Activated T-helper 17 cell treated with anti-CD3 and anti-CD28 coated beads, Interleukin-2, amount 50 U/mL, for 72 hours (primary cell): ENCODE results near the gene PAX3. TPM values are rescaled to one million over a fixed set of nuclear protein-coding genes. Genes with fewer than 3 reads are reported as not detected.

Experiments
- ATAC-seq: fragments of 150-1000 bp; cut with Tn5 transposase; replicated peaks from 2 replicates; pipeline ENCODE4 v1.10.0; 2021; ENCODE audit warnings: mild to moderate bottlenecking, moderate library complexity
- H3K27ac Mint-ChIP-seq: one replicate; pipeline ENCODE4 v1.8.0; 2022; ENCODE audit warnings: mixed read lengths
- H3K27me3 Mint-ChIP-seq: one replicate; pipeline ENCODE4 v1.8.0; 2022; ENCODE audit warnings: mixed read lengths
- H3K36me3 Mint-ChIP-seq: one replicate; pipeline ENCODE4 v1.8.0; 2022; ENCODE audit warnings: low read depth, mild to moderate bottlenecking, mixed read lengths
- H3K4me1 Mint-ChIP-seq: one replicate; pipeline ENCODE4 v1.8.0; 2022; ENCODE audit warnings: mixed read lengths
- H3K4me3 Mint-ChIP-seq: one replicate; pipeline ENCODE4 v1.8.0; 2022; ENCODE audit warnings: mild to moderate bottlenecking, mixed read lengths
- H3K9me3 Mint-ChIP-seq: one replicate; pipeline ENCODE4 v1.8.0; 2022; ENCODE audit warnings: mixed read lengths
- total RNA-seq, 2 donors: library from RNA; stranded (reverse); gene quantifications; one replicate each; pipeline ENCODE4 v1.2.3, GENCODE V29; 2022

Gene PAX3
- not detected for total RNA-seq

DNA sequence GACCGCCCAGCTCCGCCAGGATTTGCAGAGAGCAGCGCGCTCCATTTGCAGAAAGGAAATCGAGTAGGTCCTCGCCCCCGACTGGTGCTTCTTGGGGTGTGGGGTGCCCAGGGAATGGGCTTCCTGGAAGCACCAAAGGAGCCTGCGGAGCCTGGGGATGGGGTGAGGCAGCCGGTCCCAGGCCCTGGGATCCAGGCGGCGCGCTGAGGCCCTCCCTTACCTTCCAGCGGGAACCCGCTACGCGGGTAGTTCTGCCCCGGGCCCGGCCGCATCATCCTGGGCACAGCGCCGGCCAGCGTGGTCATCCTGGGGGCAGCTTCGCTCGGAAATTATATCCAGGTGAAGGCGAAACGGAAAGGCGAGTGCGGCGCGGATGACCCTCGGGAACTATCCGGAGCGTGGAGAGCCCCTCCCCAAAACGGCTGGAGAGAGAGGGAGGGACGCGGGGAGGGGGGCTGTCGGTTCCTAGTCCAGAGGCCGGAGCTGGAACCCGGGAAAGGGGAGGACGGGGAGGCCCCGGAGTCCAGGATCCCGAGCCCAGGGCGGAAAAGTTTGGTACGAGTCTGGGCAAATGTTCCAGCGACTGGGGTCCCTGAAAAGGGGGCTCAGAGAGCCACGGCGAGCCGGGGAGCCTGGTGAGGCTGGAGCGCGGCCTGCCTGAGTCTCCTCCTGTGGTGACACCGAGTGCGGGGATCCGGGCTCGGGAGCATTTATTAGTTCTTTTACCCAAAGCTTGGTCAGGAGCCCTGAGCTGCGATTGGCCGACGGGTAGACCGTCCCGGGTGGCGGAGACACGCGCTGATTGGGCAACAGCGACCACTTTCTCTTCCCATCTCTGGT is at the start of gene PAX3:
Gene PAX3 (minus strand): TSS at position 688 of the 840 bp plus-strand sequence. CDS start 383 bp downstream, at position 305.
- ATAC-seq, result no peak
- H3K9me3 Mint-ChIP-seq, result peaks cover 13% of the 10 kb centered on the region
- peak within 1 kb of the TSS; percentile 2 for H3K4me3 Mint-ChIP-seq
- peaks cover 21% of the 10 kb centered on the region for H3K4me1 Mint-ChIP-seq
- no peak within 1 kb of the TSS for H3K27ac Mint-ChIP-seq
- H3K36me3 Mint-ChIP-seq, result peaks cover 26% of the 10 kb centered on the region
- H3K27me3 Mint-ChIP-seq, result peaks cover 83% of the 10 kb centered on the region

DNA sequence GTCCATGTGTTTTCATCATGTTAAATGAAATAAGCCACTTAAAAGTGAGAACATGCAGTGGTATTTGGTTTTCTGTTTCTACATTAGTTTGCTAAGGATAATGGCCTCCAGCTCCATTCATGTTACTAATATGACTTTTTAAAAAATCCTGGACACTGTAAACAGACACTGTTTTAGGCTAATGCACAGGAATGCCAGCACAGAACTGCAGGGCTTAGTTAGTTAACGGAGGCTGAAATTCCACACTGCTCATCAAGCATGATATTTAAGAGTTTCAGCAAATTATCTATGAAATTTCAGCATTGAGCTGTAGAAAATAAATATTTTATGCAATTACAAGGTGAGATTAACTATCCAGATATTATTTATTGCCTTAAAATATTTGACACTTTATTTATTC is 42.5 kb upstream of the PAX3 start:
- H3K4me3 Mint-ChIP-seq, result no peak overlapping the region
- no peaks in the 10 kb centered on the region for H3K36me3 Mint-ChIP-seq
- no peaks in the 10 kb centered on the region for H3K4me1 Mint-ChIP-seq
- no peak overlapping the region for H3K27ac Mint-ChIP-seq
- H3K9me3 Mint-ChIP-seq, result no peaks in the 10 kb centered on the region
- no peak for ATAC-seq
- H3K27me3 Mint-ChIP-seq, result no peaks in the 10 kb centered on the region

DNA sequence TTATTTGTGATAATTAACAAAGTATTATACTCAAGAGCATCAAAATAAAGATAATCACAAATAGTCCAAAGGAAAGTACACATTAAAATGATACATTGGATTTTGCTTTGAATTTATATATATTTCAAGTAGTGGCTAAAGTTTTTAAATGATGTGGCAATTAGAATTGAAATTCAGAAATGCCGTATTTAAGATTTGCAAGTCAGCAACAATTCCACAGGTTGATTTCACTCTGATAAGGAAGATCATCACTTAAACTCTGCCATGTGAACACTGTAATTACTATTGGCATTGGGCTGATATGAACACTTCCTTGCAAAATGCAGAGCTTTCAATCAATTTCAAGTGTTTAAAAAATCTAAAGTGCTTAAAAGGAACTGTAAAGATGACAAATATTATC is 39.6 kb upstream of the PAX3 start:
- H3K36me3 Mint-ChIP-seq, result no peaks in the 10 kb centered on the region
- H3K4me1 Mint-ChIP-seq, result no peaks in the 10 kb centered on the region
- no peak overlapping the region for H3K4me3 Mint-ChIP-seq
- no peaks in the 10 kb centered on the region for H3K9me3 Mint-ChIP-seq
- no peak for ATAC-seq
- H3K27me3 Mint-ChIP-seq, result no peaks in the 10 kb centered on the region
- no peak overlapping the region for H3K27ac Mint-ChIP-seq

DNA sequence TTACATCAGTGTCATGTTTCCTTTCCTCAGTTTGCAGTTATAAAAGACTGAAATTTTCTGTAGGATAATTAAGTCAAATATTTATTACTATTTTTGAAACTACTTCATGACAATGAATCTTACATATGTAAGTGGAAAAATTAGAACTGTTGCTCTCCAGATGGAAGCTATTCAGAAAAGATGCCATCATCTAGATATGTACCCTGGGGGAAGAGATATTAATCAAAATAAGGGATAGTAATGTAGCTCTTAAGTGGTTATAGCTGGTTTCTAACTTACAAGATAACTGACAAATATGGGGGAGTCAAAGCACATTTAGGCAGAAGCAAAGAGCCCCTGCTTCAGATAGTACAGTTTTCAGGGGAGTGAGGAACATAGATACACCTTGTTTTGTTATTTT is 38.1 kb upstream of the PAX3 start:
- Mint-ChIP-seq H3K27me3 (peaks cover 4% of the 10 kb centered on the region), H3K4me3 (no peak overlapping the region), H3K9me3 (no peaks in the 10 kb centered on the region), H3K4me1 (no peaks in the 10 kb centered on the region), H3K27ac (no peak overlapping the region), H3K36me3 (no peaks in the 10 kb centered on the region)
- ATAC-seq, result no peak

DNA sequence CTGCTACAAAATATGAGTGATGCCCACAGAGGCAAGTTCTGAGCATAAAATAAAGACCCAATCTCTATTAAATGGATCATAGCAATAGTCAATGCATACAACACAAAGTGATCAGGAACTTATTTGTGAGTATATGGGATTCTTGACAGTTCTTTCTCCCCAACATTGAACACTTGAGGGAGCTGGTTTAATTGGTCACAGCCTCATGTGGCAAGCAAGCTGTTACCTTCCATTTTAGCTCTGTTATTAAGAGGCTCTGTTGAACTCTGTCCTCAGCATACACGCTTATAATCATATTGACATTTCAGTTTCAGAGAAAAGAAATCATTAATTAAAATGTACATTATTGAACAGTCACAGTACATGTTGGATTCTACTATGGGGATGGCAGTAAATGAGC is 37.6 kb upstream of the PAX3 start:
- Mint-ChIP-seq H3K36me3 (no peaks in the 10 kb centered on the region), H3K27ac (no peak overlapping the region), H3K4me3 (no peak overlapping the region), H3K9me3 (no peaks in the 10 kb centered on the region), H3K27me3 (peaks cover 4% of the 10 kb centered on the region), H3K4me1 (no peaks in the 10 kb centered on the region)
- ATAC-seq, result no peak

DNA sequence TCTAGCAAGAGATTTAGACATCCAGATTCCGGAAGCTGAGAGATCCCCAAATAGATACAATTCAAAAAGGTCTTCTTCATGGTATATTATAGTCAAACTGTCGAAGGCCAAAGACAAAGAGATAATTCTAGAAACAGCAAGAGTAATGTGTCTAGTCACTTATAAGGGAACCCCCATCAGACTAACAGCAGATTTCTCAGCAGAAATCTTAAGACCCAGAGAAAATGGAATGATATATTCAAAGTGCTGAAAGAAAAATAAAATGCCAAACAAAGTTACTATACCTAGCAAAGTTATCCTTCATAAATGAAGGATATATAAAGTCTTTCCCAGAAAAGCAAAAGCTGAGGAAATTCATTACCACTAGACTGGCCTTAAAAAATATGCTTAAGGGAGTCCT is 36.1 kb upstream of the PAX3 start:
- Mint-ChIP-seq H3K27ac (no peak overlapping the region), H3K36me3 (no peaks in the 10 kb centered on the region)

DNA sequence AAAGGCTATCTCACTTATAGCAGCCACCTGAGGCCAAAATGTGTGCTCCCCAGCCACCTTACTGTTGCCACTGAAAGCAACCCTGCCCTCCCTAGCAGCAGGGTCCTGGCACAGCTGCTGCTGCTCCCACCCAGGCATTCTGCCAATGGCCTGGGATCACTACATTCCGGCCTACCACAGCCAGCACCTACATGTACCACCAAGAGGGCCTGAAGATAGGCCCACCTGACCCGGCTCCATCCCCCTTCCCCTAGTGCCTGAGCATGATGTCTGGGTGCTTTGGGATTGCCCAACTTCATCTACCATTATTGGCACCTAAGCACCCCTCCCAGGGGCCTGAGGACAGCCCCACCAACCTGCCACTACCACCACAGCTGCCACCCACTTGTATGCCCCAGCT is 34.6 kb upstream of the PAX3 start:
- Mint-ChIP-seq H3K36me3 (no peaks in the 10 kb centered on the region), H3K4me1 (no peaks in the 10 kb centered on the region), H3K9me3 (no peaks in the 10 kb centered on the region), H3K4me3 (no peak overlapping the region), H3K27me3 (peaks cover 10% of the 10 kb centered on the region), H3K27ac (no peak overlapping the region)
- no peak for ATAC-seq

More for the DNA sequence above, 36.1 kb upstream of the PAX3 start:
- Mint-ChIP-seq H3K9me3 (no peaks in the 10 kb centered on the region), H3K4me3 (no peak overlapping the region), H3K27me3 (peaks cover 5% of the 10 kb centered on the region), H3K4me1 (no peaks in the 10 kb centered on the region)
- ATAC-seq, result no peak

DNA sequence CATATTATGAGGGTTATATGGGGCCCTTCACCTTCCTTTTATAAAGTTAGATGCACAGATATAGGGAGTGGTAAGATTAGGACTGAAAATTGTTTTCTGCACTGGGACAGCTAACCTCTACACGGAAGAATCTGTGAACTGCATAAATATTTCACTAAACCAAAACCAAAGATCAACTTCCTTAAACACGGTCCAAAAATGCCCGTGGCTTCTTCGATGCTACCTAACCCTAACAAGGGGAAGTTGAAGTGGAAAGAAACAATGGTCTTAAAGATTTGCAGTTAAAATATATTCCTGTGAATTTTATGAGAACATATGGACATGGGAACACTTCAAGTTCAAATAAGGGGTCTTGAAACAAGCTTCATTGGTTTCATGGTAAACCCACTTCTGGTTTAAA is 33.3 kb upstream of the PAX3 start:
- H3K4me3 Mint-ChIP-seq, result no peak overlapping the region
- no peaks in the 10 kb centered on the region for H3K36me3 Mint-ChIP-seq
- H3K4me1 Mint-ChIP-seq, result no peaks in the 10 kb centered on the region
- no peak for ATAC-seq
- H3K9me3 Mint-ChIP-seq, result no peaks in the 10 kb centered on the region
- no peak overlapping the region for H3K27ac Mint-ChIP-seq
- H3K27me3 Mint-ChIP-seq, result peaks cover 11% of the 10 kb centered on the region

DNA sequence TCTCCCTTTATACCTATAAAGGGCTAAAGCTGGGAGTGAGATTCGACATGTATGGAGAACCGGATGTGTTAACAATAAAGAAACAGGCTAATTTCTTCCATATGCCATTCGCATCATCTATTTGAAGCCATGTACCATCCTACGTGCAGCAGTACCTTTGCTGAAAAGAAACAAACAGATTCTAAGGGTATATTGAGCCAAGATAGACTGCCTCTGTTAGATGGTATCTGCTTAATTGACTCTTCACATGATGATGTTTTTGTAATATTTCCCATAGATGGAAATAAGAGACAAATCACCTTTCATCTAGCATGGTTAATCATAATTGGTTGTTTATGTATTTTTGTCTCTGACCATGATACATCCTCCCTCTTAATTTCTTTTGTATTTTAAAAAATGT is 32.1 kb upstream of the PAX3 start:
- Mint-ChIP-seq H3K4me3 (no peak overlapping the region), H3K27ac (no peak overlapping the region), H3K4me1 (no peaks in the 10 kb centered on the region), H3K36me3 (no peaks in the 10 kb centered on the region), H3K9me3 (no peaks in the 10 kb centered on the region), H3K27me3 (peaks cover 11% of the 10 kb centered on the region)
- no peak for ATAC-seq

DNA sequence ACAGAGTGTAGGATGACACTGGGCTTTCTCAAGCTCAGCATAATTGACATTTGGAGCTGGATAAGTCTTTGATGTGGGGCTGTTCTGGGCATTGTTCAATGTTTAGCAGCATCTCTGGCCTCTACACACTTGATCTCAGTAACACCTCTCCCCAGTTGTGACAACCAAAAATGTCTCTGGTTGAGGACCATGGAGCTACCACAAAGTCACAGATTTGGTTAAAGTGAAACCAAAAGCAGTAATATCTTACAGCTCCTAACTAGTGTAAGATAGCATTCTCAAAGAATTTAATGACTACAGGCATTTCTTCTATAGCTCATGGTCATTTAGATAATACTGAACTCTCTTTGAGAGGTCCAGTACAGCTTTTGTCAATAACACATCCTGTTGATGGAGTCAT is 23.4 kb upstream of the PAX3 start:
- ATAC-seq, result no peak
- peaks cover 24% of the 10 kb centered on the region for H3K27me3 Mint-ChIP-seq
- H3K4me3 Mint-ChIP-seq, result no peak overlapping the region
- H3K36me3 Mint-ChIP-seq, result no peaks in the 10 kb centered on the region
- no peaks in the 10 kb centered on the region for H3K4me1 Mint-ChIP-seq
- H3K27ac Mint-ChIP-seq, result no peak overlapping the region
- H3K9me3 Mint-ChIP-seq, result no peaks in the 10 kb centered on the region

DNA sequence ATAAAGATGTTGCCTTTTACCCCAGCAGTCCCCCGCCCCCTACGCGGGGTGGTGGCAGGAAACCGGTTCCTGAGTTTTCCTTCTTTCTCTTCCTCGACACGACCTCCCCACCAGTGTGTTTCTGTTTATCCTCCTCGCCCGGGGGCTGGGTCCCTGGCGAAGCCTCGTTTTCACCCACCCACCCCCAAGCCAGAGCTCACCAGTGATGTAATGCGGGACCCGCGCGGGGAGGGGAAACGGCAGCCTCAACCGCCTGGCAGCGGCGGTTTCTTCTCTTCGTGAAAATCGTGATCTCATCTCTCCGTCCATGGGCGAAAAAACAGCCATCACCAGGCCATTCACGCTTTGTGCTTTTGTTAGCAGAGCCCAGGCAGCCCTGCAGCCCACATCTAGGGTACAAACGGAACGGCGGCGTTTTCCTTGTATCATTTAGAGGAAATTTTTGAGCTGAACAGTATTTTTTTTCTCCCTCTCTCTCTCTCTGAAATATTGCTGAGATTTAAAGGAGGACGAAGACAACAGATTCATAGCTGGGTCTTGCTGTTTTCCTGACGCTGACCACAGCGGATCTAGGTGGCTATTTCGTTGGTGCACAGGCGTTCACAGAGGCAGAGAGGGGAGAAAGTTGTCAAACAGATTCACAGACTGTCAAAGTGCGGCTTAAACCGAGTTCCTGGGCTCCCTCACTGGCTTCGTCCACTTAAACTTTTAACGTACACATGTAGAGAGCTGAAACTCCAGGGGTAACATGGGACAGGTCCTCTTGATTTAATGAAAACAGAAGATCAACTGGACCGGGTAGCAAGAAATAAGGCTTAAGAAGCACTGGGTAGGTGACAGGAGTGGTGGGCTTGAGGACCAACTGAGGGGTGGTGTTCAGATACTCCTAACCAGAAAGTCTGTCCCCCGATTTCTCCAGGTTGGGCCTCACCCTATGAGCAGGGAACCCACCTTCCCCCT is 21.9 kb upstream of the PAX3 start:
- Mint-ChIP-seq H3K4me3 (peak overlapping the region; percentile 70), H3K36me3 (no peaks in the 10 kb centered on the region), H3K4me1 (no peaks in the 10 kb centered on the region), H3K27me3 (peaks cover 33% of the 10 kb centered on the region), H3K27ac (no peak overlapping the region), H3K9me3 (no peaks in the 10 kb centered on the region)
- no peak for ATAC-seq

DNA sequence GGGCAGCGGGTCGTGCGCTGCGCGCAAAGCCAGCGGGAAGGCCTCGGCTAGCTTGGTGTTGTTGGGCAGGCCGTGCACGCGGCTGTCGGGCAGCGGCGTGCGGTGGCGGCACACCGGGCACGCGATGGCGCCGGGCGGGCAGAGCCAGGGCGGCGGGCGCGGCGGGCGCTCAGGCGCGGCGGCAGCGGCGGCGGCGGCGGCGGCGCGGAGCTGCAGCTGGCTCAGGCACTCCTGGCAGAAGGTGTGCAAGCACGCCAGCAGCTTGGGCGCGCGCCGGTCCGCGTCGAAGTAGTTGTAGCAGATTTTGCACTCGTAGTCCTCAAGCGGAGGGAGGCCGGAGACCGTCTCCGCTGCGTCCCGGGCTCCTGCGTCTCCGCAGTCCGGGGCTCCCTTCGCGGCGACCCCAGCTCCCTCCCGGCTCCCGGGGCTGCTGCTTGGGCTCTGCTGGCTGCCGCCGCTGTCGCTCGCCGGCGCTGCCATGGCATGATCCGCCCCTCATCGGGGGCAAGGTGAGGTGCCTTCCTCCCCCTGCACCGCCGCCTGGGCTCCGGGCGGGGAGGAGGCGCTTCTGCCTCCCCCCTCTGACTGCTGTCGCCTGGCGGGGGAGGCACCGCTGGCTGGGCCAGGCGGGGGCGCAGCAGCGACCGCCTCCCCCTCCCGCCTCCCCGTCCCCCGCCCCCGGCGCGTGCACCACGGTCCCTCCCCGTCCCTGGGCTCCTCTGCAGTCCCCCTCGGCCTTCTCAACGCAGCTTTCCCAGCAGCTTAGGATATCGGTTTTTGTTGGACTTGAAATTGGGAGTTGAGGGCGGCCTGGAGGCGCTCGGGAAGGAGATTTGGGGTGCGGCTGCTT is 21.0 kb upstream of the PAX3 start:
- Mint-ChIP-seq H3K27ac (no peak overlapping the region), H3K4me1 (no peaks in the 10 kb centered on the region), H3K27me3 (peaks cover 37% of the 10 kb centered on the region), H3K4me3 (peak overlapping the region; percentile 70), H3K9me3 (no peaks in the 10 kb centered on the region), H3K36me3 (no peaks in the 10 kb centered on the region)
- ATAC-seq, result peak; percentile 37

DNA sequence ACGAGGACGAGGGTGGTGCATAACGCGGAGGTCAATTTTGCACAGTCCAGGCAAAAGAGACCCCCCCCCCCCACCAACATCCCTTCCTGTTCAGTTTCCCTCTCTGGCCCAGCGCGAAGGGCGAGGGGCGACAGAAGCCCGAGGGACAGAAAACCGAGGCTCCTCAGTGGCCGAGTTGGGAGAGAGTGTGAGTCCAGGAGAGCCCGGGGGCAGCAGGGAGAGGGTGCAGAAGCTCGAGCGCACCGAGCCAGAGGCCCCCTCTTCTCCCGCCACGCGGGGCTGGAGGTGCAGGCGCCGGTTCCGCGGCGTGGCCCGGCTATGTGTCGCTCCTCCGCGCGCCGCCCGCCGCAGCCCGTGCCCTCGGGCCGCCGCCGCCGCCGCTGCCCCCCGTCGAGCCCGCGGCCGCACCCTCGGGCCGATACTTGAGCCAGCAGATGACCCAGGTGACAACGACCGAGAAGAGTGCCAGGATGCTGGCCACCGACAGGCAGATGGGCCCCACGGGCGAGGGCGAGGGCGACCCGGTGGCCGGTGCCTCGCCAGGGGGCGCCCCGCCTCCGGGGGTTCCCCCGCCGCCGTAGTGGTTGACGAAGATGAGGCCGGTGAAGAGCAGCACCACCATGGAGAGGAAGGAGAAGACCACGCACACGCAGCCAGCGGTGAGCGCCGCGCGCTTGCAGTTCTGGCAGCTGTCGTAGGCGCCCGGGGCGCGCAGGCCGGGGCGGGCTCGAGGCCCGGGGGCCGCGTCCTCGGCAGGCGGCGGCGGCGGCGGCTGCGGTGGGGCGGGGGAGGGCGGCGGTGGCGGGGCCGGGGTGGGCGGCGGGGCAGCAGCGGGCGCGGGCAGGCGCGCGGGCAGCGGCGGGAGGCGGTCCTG is 20.2 kb upstream of the PAX3 start:
- H3K4me3 Mint-ChIP-seq, result peak overlapping the region; percentile 75
- H3K27ac Mint-ChIP-seq, result no peak overlapping the region
- H3K4me1 Mint-ChIP-seq, result no peaks in the 10 kb centered on the region
- H3K36me3 Mint-ChIP-seq, result no peaks in the 10 kb centered on the region
- H3K9me3 Mint-ChIP-seq, result no peaks in the 10 kb centered on the region
- H3K27me3 Mint-ChIP-seq, result peaks cover 40% of the 10 kb centered on the region
- ATAC-seq, result peak; percentile 63
